DMS79 treated with DMSO at 0.1 percent for 48 hours (cell line): ENCODE data around the gene OTX1.
"Not testable (repeated sequence)": the region's sequence is repeated elsewhere in the genome, so short reads cannot be mapped to it uniquely, and the experiment has no call there.

Experiments used
- DNase-seq: peaks from one replicate; lab custom pipeline; 2025; lab: John Stamatoyannopoulos, UW

Gene OTX1

DNA sequence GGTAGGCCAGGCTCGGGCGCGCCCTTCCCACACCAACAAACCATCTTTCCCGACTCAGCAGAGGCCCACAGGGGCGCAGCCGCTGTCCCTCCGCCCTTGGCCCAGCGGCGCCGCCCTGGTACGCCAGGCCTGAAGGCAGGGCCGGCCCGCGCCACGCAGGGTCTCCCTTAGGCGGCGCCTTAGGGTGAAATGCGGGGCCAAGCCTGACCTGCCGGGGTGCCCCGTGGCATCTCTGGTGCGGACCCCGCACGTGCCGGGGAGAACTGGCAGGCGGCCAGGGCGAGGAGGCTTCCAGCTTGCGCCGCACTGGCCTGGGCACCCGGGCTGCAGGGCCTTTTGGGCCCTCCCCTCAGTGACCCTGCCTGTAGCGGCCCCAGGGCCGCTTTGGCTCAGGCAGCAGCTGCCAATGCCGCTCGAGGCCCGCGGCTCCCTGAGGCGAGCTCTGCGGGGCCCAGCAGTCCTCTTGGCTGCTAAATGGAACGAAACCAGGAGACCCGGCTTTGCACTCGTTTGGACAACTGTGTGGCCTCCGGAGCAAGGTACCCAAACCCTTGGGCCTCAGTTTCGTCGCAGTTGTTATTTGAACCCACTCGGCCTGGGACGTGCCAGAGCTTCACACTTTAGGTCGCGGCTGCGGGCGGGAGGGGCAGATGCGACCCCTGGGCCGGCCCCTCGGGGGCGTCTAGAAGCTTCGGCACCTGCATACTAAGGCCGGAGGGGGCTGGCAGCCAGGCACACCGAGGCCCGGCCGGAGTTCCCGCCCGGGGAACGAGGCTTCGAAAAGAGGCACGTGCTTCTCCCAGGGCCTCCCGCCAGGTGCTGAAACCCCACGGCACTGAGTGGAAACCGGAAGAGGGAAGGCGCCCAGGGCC lies 8.5 kb downstream of the OTX1 start:
- no peak for DNase-seq

DNA sequence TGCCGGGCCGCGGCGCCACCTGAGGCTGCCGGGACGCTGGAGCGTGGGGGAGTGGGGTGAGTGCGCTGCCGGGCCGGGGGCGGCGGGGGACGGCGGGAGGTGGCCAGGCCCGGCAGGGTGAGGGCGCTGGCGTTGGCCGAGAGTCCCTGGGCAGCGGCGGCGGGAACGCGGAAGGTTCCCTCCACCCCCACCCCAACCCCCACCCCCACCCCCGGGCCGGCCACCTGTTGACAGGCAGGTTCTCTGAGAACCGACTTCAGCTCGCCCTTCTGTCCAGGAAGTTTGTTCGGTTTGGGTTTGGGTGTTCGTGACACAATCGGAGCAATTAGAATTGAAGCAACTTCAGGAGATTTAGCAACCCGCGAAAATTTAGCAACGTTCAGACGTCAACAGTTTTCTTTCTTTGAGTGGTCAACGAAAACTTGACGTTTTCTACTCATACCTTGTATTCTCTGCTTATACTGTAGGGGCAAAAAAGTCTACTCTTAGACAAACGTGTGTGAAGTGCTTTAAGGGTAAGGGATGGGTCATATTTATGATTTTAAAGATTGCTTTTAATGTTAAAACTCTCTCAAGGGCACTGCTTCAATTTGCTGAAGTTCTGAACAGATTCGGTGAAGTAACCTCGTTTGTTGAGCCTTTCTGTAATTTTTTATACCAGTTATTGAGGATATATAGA lies 9.3 kb downstream of the OTX1 start:
- no peak for DNase-seq

DNA sequence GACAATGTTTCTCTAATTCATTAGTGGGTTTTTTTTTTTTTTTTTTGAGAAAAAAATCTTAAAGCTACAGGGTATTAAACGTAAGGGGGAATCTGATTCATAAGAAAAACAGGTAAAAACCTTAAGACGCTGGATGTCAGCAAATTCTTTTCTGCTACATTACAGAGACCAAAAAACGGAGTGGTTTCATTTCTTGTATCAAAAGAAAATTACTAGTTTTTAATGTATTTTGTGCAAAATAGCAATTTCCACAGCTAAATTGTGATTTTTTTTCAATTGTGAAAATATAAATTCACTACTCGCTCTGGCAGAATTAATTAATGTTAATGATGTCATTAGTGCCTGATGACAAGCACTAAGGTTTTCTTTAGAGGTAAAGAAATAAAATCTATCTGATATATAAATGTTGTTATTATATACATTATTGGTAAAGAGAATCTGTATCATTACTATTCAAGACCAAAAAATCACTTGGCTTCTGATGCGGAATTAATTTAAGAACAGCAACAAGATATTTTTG lies 9.9 kb downstream of the OTX1 start:
- DNase-seq: no peak

DNA sequence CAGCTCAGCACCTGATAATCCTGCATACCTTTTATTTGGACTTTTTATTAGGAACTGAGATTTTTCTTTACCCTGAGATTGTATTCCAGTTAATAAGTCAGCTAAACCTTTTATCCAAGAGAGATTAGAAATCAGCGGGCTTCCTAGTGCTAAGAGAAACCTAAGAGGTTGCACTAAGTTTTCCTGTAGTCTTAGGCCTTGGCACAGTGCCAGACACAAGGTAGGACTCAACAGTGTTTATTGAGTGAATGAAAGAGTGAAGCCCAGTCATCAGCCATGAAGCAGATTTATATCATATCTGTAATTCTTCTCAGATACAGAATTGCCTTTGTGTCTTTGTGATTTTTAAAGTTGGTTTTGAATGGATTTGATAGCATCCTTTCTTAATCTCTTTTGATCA lies 13.6 kb downstream of the OTX1 start:
- no peak for DNase-seq

DNA sequence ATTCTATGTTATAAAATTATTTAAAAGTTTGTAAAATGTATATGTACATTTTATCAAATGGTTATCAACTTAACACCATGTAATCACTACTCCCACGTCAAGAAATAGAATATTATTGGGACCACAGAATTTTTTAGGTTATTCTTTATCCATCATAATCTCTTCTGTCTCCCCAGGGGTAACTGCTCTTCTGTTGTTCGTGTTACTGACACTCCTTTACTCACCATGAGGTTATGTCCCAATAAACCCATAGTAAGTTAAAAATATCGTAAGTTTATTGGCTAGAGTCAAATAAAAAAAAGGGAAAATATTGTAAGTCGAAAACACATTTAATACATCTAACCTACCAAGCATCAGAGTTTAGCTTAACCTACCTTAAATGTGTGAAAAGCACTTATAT lies 14.0 kb downstream of the OTX1 start:
- DNase-seq: no peak

DNA sequence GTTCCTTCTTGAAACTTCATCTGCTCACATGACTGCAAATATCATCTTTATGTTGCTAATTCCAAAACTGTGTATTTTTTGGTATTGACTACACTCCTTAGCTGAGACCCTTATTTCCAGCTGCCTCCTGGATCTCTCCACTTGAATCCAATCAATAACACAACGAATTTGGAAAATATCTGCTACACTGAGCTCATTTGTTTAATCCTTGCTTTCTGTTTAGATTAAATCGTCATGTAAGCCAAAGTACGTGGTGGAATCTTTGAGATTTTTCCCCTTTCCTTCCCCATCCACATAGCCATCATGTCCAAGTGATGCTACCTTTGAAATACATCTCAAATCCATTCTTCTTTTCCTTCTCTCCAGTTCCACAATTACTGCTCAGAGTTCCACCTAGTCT lies 15.6 kb downstream of the OTX1 start:
- no peak for DNase-seq

DNA sequence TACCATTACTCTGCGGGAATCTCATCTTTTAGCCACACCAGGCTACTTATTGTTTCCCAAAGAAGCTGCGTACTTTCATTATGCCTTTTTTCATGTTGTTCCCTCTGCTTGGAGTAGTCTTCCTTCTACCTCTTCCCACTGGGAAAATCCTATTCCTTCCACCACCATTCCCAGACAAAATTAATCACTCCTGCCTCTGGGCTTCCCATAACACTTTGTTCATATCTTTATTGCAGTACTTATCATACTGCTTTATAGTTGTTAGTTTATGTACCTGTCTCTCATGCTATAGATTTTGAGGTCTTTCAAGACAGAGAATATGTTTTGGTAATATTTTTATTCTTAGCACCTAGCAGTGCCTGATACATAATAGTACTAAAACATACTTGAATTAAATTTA lies 16.2 kb downstream of the OTX1 start:
- no peak for DNase-seq

DNA sequence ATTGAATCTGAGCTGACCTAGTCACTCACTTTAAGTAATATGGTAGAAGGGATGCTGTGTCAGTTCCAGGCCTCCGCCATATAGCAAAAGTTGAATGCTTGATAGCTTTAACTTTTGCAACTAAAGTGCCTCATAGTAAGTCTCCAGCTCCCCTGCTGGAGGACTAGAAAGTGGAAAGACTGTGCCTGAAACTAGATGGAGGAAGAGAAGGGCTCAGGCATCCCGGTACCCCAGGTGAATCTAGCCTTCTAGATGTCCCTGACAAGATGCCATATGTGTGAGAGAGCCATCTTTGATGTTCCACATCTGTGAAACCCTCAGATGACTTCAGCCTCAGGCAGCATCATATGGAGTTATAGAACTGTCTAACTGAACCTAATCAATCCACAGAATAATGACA lies 21.0 kb downstream of the OTX1 start:
- DNase-seq: no peak

DNA sequence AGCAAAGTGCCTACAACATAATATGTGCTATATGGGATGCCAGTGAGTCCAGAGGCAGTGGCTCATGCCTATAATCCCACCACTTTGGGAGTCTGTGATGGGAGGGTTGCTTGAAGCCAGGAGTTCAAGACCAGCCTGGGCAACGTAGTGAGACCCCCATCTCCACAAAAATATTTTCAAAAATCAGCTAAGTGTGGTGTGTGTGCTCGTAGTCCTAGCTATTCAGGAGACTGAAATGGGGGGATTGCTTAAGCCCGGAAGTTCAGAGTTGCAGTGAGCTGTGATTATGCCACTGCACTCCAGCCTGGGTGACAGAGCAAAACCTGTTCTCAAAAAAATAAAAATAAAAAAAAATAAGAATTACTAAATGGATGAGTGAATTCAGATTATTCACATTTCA lies 23.4 kb downstream of the OTX1 start:
- no peak for DNase-seq

DNA sequence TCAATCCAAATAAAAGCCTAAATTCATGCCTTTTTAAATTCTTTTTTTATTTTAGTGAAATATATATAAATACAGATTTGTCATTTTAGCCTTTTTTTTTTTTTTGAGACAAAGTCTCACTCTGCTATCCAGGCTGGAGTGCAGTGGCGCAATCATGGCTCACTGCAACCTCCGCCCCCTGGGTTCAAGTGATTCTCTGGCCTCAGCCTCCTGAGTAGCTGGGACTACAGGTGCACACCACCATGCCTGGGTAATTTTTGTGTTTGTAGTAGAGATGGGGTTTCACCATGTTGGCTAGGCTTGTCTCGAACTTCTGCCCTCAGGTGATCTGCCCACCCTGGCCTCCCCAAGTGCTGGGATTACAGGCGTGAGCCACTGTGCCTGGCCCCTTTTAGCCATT lies 23.8 kb downstream of the OTX1 start:
- not testable (repeated sequence) for DNase-seq

DNA sequence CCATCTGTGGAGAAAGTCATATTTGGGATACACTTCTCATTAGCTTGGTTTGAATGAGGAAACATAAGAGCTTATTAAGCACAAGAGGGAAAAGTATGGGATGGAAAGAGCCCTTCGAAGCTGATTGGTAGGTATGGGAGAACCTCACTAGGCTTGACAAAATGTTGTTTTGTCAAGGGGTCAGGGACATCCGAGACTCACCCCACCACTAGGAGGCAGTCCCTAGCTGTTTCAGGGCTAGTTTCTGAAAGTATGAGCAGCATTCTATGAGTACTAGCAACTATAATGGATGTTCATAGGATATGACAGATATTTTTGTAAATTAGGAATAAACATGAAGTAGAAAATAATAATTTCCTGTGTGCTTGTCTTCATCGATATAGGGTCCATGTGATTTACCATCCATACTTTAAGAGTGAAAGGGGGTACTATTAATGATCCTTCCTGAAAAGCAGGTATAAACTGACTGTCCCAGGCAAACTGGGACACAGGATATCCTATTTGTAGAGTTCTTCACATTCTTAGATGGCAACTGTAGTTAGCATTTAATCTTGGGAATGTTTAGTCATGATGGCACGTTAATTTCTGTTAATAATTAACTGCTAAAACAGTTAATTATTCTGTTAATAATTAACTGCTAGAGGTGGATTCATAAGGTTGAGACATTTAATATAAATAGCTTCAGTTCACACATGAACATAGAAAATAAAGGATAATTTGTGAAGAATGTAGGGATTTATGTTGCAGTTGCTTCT lies 28.4 kb downstream of the OTX1 start:
- DNase-seq: no peak

DNA sequence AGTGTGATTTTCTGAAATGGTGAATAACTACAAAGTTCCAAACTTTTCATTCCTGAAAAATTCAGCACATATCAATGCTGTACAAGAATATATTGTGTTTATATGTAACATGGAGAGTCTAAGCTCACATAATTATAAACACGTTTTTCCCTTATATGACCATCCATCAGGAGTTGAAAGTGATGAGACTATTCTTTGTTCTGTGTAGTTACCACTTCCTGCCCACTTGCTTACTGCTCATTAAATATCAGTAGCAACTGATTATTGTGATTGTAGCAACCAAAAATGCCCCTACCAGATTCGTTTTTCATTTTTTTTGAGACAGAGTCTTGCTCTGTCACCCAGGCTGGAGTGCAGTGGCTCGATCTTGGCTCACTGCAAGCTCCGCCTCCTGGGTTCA lies 30.8 kb downstream of the OTX1 start:
- DNase-seq: no peak

DNA sequence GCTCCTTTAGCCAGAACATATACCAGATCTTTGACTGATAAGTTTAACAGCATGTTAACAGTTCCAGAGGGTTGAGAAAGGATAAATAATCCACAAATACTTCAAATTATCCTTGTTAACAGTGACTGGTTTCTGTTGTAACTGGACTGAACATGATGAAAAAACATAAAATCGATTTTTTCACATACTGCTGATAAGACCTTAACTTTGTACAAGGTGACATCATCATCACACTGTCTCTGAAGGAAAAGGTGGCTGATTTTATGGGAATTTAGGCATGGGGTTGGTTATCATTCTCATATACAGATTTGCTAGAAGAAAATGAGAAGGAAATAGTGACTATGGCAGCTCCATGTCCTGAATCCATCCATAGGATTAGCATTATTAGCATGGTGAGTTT lies 36.1 kb downstream of the OTX1 start:
- DNase-seq: no peak

DNA sequence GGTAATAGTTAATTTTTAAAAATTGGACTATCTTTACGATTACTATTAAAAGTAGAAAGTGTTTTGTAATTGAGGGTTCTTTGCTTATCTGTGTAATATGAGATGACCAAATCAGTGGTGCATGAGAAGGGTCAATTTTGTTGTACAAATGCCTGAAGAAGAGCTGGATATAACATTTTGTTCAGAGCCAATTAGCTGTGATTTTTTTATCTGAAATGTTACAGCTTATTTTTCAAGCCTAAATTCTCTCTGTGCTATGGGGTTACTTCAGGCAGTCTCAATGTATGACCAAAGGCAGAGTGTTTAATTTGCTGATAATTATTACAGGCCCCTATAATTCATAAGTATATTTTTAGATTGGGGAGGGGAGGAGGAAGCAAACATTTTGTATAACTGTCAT lies 41.8 kb downstream of the OTX1 start:
- DNase-seq: no peak

DNA sequence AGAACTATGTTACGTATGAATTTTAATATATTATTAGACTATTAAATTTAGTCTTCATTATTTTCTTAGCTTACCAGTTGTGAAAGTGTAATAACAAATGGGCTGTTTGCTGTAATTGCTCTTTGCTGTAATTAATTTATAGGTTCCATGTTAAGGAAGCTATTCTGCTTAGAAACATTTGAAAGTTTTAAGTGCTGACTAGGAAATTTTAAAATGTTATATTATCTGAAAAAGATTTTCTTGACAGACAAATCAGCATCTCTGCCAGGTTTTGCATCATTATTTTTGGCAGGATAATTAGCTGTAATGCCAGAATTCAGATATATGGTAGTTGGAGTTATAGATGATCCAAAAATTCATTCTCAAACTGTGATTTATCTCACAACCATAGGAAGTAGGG lies 42.2 kb downstream of the OTX1 start:
- no peak for DNase-seq

DNA sequence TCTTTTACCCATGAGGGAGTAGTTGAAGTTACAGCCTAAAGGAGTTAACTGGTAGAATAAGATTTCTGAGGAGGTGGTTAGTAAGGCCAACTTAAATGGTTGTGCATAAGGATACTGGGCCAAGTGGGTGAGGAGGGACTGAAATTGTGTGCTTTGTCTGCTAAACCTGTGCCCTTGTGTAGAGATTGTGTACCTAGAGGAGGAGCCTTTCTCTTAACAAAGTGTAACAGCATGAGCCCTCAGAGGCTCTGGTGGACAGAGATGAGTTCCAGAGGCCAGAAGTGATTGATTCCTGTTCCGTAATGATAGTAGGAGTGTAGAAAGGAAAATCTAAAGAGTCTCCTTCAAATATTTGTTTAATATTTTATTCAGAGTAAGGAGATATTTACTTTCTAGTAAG lies 42.9 kb downstream of the OTX1 start:
- DNase-seq: no peak

DNA sequence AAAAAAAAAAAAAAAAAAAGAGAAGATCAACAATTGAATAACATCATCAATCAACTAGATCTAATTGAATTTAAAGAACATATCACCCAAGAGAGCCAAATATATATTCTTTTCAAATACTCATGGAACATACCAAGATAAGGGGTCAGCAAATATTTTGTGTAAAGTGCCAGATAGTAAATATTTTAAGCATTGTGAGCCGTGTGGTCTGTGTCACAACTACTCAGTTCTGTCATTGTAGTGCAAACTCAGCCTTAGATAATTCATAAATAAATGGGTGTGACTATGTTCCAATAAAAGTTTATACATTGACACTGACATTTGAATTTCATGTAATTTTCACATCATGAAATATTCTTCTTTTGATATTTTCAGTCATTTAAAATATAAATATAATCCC lies 45.9 kb downstream of the OTX1 start:
- no peak for DNase-seq

DNA sequence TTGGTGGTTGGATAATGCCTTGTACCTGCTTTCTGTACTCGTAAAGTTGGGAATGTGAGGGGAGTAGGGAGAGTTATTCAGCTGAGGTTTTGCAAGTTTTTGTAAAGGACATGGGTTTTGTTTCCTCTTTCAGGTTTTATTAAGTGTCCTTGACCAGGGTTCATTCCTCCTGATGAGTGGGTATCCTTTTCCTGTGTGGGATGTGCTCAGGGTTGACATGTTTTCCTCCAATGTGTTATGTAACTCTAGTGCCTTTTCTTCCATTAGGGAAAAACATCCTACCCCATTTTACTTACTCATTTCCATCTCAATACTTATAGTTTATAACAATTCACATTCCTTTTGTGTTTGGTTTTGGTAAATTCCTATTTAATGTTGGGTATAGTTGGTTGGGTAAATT lies 48.4 kb downstream of the OTX1 start:
- no peak for DNase-seq

DNA sequence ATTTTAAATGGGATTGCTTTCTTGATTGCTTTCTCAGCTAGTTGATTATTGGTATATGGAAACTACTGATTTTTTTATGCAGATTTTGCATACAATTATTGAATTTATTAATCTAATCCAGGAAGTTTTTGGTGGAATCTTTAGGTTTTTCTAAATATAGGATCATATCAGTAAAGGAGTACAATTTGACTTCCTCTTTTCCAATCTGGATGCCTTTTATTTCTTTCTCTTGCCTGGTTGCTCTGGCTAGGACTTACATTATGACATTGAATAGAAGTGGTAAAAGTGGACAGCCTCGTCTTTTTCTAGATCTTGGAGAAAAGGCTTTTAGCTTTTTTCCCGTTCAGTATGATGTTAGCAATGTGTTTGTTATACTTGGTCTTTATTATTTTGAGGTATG lies 51.3 kb downstream of the OTX1 start:
- DNase-seq: no peak

DNA sequence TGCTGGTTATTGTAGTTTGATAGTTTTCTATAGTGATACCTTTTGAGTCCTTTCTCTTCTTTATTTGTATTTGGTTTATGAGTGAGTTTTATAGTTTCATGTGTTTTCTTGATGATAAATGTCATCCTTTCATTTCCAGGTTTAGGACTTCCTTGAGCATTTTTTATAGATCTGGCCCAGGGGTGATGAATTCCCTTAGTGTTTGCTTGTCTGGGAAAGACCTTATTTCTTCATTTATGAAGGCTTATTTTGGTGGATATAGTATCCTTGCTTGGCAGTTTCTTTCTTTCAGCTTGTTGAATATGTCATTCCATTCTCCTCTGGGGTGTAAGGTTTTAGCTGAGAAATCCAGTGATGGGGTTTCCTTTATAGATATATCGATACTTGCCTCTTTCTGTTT lies 53.9 kb downstream of the OTX1 start:
- no peak for DNase-seq
